ENCODE measurements around the gene TRIM72. TPM values are rescaled to one million over a fixed set of nuclear protein-coding genes. Genes with fewer than 3 reads are reported as not detected.
A peak's percentile ranks its signal among the peaks of the same experiment; 100 is the strongest.

The TRIM72 gene
- total RNA-seq, 4 donors from 2014 or later = under 0.01 to 0.60 (median 0.21) TPM; not detected in 1

GRCh38 chr16:31179219-31179746 lies 34.6 kb upstream of the TRIM72 start:
- Histone ChIP-seq H3K4me1 (peaks cover 0 to 42% (median 24%) of the 10 kb centered on the region in 4 donors), H3K36me3 (peaks cover 0 to 19% (median 9%) of the 10 kb centered on the region in 3 donors), H3K27me3 (no peaks in the 10 kb centered on the region), H3K4me3 (peak overlapping the region; percentile 78 to 97 (median 84)), H3K27ac (peak overlapping the region; percentile 90 to 98 (median 96)), H3K9me3 (no peaks in the 10 kb centered on the region)
- DNase-seq (ENCODE audit: low spot score in 2 of 2) = no peak
- 3 to 4% methylated on average over 27 of the region's 27 CpGs for WGBS, 2 donors
- TF ChIP-seq EP300 (IDR thresholded peaks at IDR 0.05) = no peak
- no peak for TF ChIP-seq POLR2A (IDR thresholded peaks at IDR 0.05)
- TF ChIP-seq CTCF (IDR thresholded peaks at IDR 0.05) = no peak

- Histone ChIP-seq H3K36me3 (peaks cover 0 to 26% (median 12%) of the 10 kb centered on the region in 3 donors), H3K27ac (peak within 1 kb of the TSS; percentile 90 to 98 (median 96)), H3K27me3 (no peaks in the 10 kb centered on the region), H3K4me1 (peaks cover 0 to 48% (median 24%) of the 10 kb centered on the region in 4 donors), H3K4me3 (peak within 1 kb of the TSS; percentile 78 to 97 (median 84)), H3K9me3 (no peaks in the 10 kb centered on the region)
- TF ChIP-seq CTCF (IDR thresholded peaks at IDR 0.05) (peak in 2 of 5 experiments; percentile 47 to 55), POLR2A (IDR thresholded peaks at IDR 0.05) (peak; percentile 95 to 96), EP300 (IDR thresholded peaks at IDR 0.05) (peak; percentile 82 to 100)
- 0 to 1% methylated on average over 39 to 65 of the region's 69 CpGs for WGBS, 2 donors
- DNase-seq (ENCODE audit: low spot score in 2 of 2) = peak; percentile 86 to 91
These were observed 34.0 kb upstream of the TRIM72 start, which contains the start of gene FUS for GRCh38 chr16:31179747-31180459. Gene FUS (plus strand): TSS chr16:31180139. CDS start chr16:31180215, 76 bp downstream.

GRCh38 chr16:31181102-31181830 lies 32.7 kb upstream of the TRIM72 start:
- Histone ChIP-seq H3K9me3 (no peaks in the 10 kb centered on the region), H3K4me3 (peak overlapping the region; percentile 78 to 97 (median 84)), H3K27ac (peak overlapping the region; percentile 90 to 98 (median 96)), H3K36me3 (peaks cover 2 to 39% (median 19%) of the 10 kb centered on the region in 3 donors), H3K27me3 (no peaks in the 10 kb centered on the region), H3K4me1 (peaks cover 0 to 61% (median 26%) of the 10 kb centered on the region in 4 donors)
- WGBS, 2 donors = 3 to 5% methylated on average over 31 of the region's 31 CpGs
- DNase-seq (ENCODE audit: low spot score in 2 of 2) = peak in 1 of 2 donors; percentile 28
- TF ChIP-seq EP300 (IDR thresholded peaks at IDR 0.05) (no peak), CTCF (IDR thresholded peaks at IDR 0.05) (no peak), POLR2A (IDR thresholded peaks at IDR 0.05) (no peak)

- DNase-seq (ENCODE audit: low spot score in 2 of 2) = no peak
- TF ChIP-seq POLR2A (IDR thresholded peaks at IDR 0.05) (no peak), EP300 (IDR thresholded peaks at IDR 0.05) (no peak), CTCF (IDR thresholded peaks at IDR 0.05) (no peak)
- H3K27ac ChIP-seq = peak overlapping the region in 2 of 4 donors; percentile 12 to 98
- H3K36me3 ChIP-seq = peaks cover 2 to 50% (median 30%) of the 10 kb centered on the region in 3 donors
- peak overlapping the region in 2 of 4 donors; percentile 80 to 97 for H3K4me3 ChIP-seq
- H3K27me3 ChIP-seq = no peaks in the 10 kb centered on the region
- no peaks in the 10 kb centered on the region for H3K9me3 ChIP-seq
- peaks cover 0 to 73% (median 26%) of the 10 kb centered on the region in 4 donors for H3K4me1 ChIP-seq
- 12 to 14% methylated on average over 7 of the region's 7 CpGs for WGBS, 2 donors
These were observed 31.5 kb upstream of the TRIM72 start for GRCh38 chr16:31182391-31182790.
